ENCODE measurements around the gene SRSF11. TPM values are rescaled to one million over a fixed set of nuclear protein-coding genes. Genes with fewer than 3 reads are reported as not detected.

SRSF11 gene
- total and polyA plus RNA-seq, 2 of the 8 experiments (the other 6 are each of a cell fraction or from before 2014, with no cell fraction given): 183 to 260 TPM

GRCh38 chr1:70204600-70204999, 16.6 kb upstream of the SRSF11 start (continued):
- TF ChIP-seq ATF2 (IDR thresholded peaks at IDR 0.05; ENCODE audit: low read length): no peak
- TF ChIP-seq NANOG (IDR thresholded peaks at IDR 0.05; ENCODE audit: insufficient read depth, low read depth, low read length, poor library complexity, severe bottlenecking): no peak
- no peak for TF ChIP-seq NRF1 (IDR thresholded peaks at IDR 0.05; ENCODE audit: low read depth, low read length)
- no peak for TF ChIP-seq SIRT6 (IDR thresholded peaks at IDR 0.05; ENCODE audit: low read length)
- TF ChIP-seq RAD21 (IDR thresholded peaks at IDR 0.05 in 1 of 2, conservative IDR thresholded peaks at IDR 0.05 in 1 of 2; ENCODE audit: low read depth in 2 of 2, low read length in 2 of 2): no peak
- TF ChIP-seq BACH1 (IDR thresholded peaks at IDR 0.05; ENCODE audit: low read length): no peak
- no peak for TF ChIP-seq RFX5 (IDR thresholded peaks at IDR 0.05; ENCODE audit: borderline replicate concordance, low read depth, low read length)
- no peak for TF ChIP-seq POLR2AphosphoS5 (IDR thresholded peaks at IDR 0.05; ENCODE audit: low read depth, low read length)
- no peak for TF ChIP-seq RNF2 (IDR thresholded peaks at IDR 0.05; ENCODE audit: borderline replicate concordance, low read depth, low read length, missing control alignments, poor library complexity, severe bottlenecking)
